Tibial nerve (tissue), 4 donors: ENCODE measurements around the gene PRRC2C. TPM values are rescaled to one million over a fixed set of nuclear protein-coding genes. Genes with fewer than 3 reads are reported as not detected.
"Not testable (repeated sequence)": the region's sequence is repeated elsewhere in the genome, so short reads cannot be mapped to it uniquely, and the experiment has no call there.

Source experiments
- DNase-seq, 2 donors: peaks; one replicate each; pipeline ENCODE4 v3.0.0-alpha.2; 2019; ENCODE audit warnings: low spot score in 2 of 2
- H3K27ac ChIP-seq, 4 donors: fragments of 200-600 bp; sonication (generic) in 3 of 4; one replicate each; pipeline ENCODE4 v1.5.1; 2017 to 2019; ENCODE audit warnings: mild to moderate bottlenecking in 1 of 4
- H3K27me3 ChIP-seq, 2 donors: fragments of 200-600 bp; sonication (generic) in 1 of 2; one replicate each; pipeline versions ENCODE4 v1.5.1 to v1.6.0; 2017 to 2019
- H3K36me3 ChIP-seq, 3 donors: fragments of 200-600 bp; sonication (generic); one replicate each; pipeline ENCODE4 v1.5.1; 2018 to 2019
- H3K4me1 ChIP-seq, 4 donors: fragments of 200-600 bp; sonication (generic) in 3 of 4; one replicate each; pipeline ENCODE4 v1.5.1; 2017 to 2019
- H3K4me3 ChIP-seq, 4 donors: fragments of 200-600 bp; sonication (generic) in 3 of 4; one replicate each; pipeline ENCODE4 v1.5.1; 2017 to 2019; ENCODE audit warnings: mild to moderate bottlenecking in 1 of 4, moderate library complexity in 1 of 4
- H3K9me3 ChIP-seq, 4 donors: fragments of 200-600 bp; sonication (generic) in 3 of 4; one replicate each; pipeline ENCODE4 v1.5.1; 2017 to 2019
- EP300 ChIP-seq, 2 donors: sonication (generic); formaldehyde crosslinking; IDR thresholded peaks; one replicate each; pipeline ENCODE4 v1.6.1; 2017; ENCODE audit warnings: antibody characterized with exemption in 2 of 2, mild to moderate bottlenecking in 1 of 2
- POLR2A ChIP-seq, 2 donors: fragments of 450-650 bp; IDR thresholded peaks; one replicate each; pipeline ENCODE4 v1.6.1; 2017; ENCODE audit warnings: antibody characterized with exemption in 2 of 2, mild to moderate bottlenecking in 2 of 2, moderate library complexity in 2 of 2
- WGBS, 2 donors: methylation state at CpG; one replicate each; pipeline ENCODE4 v1.1.5; 2018; 5-methylcytosine and 5-hydroxymethylcytosine counted together
- total RNA-seq, 4 donors: library from RNA; depleted of rRNA; stranded (reverse); fragments of >200 nt; gene quantifications; one replicate each; pipeline ENCODE4 v1.1.0, GENCODE V29; 2016
- TF ChIP-seq, protein P1 (sequence below), 5 experiments: fragments of 200-600 bp in 3 of 5; fragments of 450-650 bp in 2 of 5; sonication (generic) in 3 of 5; IDR thresholded peaks; one replicate each; pipeline ENCODE4 v1.5.1; 2016 to 2019; ENCODE audit warnings: antibody characterized with exemption in 5 of 5, mild to moderate bottlenecking in 3 of 5, moderate library complexity in 2 of 5

Gene PRRC2C
- total RNA-seq: 10 to 100 TPM; 69.8 to 91.6 (median 80.2) TPM

DNA sequence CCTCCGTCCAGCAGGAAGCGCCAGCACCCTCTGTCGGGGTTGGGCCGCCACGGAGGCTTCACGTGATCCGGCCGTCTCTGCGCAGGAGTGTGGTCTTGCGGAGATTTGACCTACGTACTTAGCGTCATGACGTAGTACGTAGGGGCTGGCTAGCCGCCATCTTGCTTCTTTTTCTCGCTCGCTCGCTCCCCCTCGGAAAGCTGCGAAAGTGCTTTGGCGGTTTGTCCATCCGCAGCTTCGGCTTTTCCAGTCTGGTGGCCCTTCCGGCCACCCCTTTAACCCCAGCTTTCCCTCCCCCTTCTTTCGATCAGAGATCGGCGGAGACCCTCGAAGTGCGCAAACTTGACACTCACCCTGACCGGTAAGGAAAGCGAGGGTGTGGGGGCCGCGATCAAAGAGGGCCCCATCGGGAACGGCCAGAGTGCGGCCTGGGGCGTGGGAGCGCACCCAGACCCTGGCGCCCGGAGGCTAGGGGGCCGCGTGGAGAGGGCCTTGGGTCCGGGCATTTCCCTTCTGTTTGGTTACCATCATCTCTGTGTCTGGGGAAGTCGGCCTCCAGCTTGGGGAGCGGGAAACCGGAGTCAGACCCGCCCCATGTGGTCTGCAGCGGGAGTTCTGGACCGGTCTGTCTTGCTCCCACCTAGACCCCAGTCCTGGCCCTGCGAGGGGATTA is at the start of gene PRRC2C:
Gene PRRC2C (plus strand): TSS at position 156 of the 673 bp plus-strand sequence. CDS start 26,559 bp downstream, outside the sequence.
- WGBS, 2 donors: 0 to 1% methylated on average over 48 to 50 of the region's 50 CpGs
- H3K4me3 ChIP-seq: peak within 1 kb of the TSS; percentile 57 to 98 (median 86)

GRCh38 chr1:171438441-171438840 is 46.9 kb upstream of the PRRC2C start:
- H3K27ac ChIP-seq: no peak overlapping the region
- H3K4me1 ChIP-seq: peaks cover 0 to 19% (median 3%) of the 10 kb centered on the region in 4 donors
- TF ChIP-seq, protein P1, sequence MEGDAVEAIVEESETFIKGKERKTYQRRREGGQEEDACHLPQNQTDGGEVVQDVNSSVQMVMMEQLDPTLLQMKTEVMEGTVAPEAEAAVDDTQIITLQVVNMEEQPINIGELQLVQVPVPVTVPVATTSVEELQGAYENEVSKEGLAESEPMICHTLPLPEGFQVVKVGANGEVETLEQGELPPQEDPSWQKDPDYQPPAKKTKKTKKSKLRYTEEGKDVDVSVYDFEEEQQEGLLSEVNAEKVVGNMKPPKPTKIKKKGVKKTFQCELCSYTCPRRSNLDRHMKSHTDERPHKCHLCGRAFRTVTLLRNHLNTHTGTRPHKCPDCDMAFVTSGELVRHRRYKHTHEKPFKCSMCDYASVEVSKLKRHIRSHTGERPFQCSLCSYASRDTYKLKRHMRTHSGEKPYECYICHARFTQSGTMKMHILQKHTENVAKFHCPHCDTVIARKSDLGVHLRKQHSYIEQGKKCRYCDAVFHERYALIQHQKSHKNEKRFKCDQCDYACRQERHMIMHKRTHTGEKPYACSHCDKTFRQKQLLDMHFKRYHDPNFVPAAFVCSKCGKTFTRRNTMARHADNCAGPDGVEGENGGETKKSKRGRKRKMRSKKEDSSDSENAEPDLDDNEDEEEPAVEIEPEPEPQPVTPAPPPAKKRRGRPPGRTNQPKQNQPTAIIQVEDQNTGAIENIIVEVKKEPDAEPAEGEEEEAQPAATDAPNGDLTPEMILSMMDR (IDR thresholded peaks at IDR 0.05): no peak
- TF ChIP-seq EP300 (IDR thresholded peaks at IDR 0.05) (no peak), POLR2A (IDR thresholded peaks at IDR 0.05) (no peak)
- H3K36me3 ChIP-seq: no peaks in the 10 kb centered on the region
- peak in 1 of 2 donors; percentile 47 for DNase-seq
- no peak overlapping the region for H3K4me3 ChIP-seq
- no peaks in the 10 kb centered on the region for H3K27me3 ChIP-seq
- 39 to 42% methylated on average over 2 of the region's 2 CpGs for WGBS, 2 donors
- no peaks in the 10 kb centered on the region for H3K9me3 ChIP-seq

More for the DNA sequence above, at the start of gene PRRC2C:
- Histone ChIP-seq H3K9me3 (no peaks in the 10 kb centered on the region), H3K36me3 (peaks cover 0 to 4% (median 0%) of the 10 kb centered on the region in 3 donors), H3K27me3 (no peaks in the 10 kb centered on the region), H3K27ac (peak within 1 kb of the TSS; percentile 97 to 100 (median 98)), H3K4me1 (peaks cover 0 to 46% (median 17%) of the 10 kb centered on the region in 4 donors)
- DNase-seq: peak; percentile 96
- TF ChIP-seq, protein P1 (IDR thresholded peaks at IDR 0.05): peak; percentile 75 to 92 (median 78)
- peak; percentile 92 to 98 for TF ChIP-seq EP300 (IDR thresholded peaks at IDR 0.05)
- TF ChIP-seq POLR2A (IDR thresholded peaks at IDR 0.05): peak; percentile 84 to 89

GRCh38 chr1:171440201-171440600 is 45.1 kb upstream of the PRRC2C start:
- DNase-seq, H3K4me3 ChIP-seq, H3K4me1 ChIP-seq, H3K27me3 ChIP-seq, H3K27ac ChIP-seq, H3K9me3 ChIP-seq, H3K36me3 ChIP-seq: not testable (repeated sequence)
- WGBS, 2 donors: 84 to 90% methylated on average over 3 of the region's 3 CpGs

GRCh38 chr1:171441278-171441895 is 43.9 kb upstream of the PRRC2C start:
- not testable (repeated sequence) for H3K27ac ChIP-seq, H3K36me3 ChIP-seq, DNase-seq, H3K27me3 ChIP-seq, H3K4me3 ChIP-seq, H3K9me3 ChIP-seq, H3K4me1 ChIP-seq
- 73 to 76% methylated on average over 5 of the region's 5 CpGs for WGBS, 2 donors

DNA sequence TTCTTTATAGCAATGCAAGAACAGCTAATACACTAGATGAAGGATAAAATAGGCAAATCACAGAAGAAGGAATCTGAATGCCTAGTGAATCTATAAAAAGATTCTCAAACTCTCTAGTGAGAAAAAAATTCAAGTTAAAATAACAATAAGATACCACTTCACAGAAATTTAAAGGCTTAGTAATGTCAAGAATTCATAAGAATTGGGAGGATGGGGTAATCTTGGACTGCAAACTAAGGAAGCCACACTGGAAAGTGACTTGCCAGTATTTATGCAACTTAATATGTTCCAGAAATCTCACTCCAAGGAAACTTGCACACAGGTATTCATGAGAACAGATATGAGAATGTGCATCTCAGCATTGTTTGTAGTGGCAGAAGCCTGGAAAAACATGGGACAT is 38.9 kb upstream of the PRRC2C start:
- Histone ChIP-seq H3K9me3 (no peaks in the 10 kb centered on the region), H3K4me3 (no peak overlapping the region), H3K36me3 (no peaks in the 10 kb centered on the region), H3K27me3 (no peaks in the 10 kb centered on the region), H3K4me1 (no peaks in the 10 kb centered on the region), H3K27ac (no peak overlapping the region)
- TF ChIP-seq POLR2A (IDR thresholded peaks at IDR 0.05) (no peak), EP300 (IDR thresholded peaks at IDR 0.05) (no peak)
- TF ChIP-seq, protein P1 (IDR thresholded peaks at IDR 0.05): no peak
- no peak for DNase-seq

DNA sequence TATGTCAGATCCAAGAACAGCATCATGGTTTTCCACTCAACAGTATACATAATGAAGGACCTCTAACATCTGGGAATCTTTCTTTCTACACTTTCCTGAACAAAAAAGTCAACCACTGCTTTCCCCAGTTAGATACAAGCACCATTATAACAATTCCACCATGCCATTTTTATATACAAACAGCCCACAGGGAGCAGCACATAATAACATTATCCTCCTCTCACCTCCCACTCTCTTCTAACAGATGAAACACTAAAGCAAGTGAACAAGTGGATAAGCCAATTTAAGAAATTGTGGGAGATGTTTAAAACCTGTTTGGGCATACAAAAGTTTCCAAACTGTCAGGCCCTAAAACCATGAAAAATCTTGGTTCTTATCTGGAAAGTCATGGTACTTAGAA is 29.4 kb upstream of the PRRC2C start:
- no peaks in the 10 kb centered on the region for H3K36me3 ChIP-seq
- H3K4me3 ChIP-seq: no peak overlapping the region
- TF ChIP-seq, protein P1 (IDR thresholded peaks at IDR 0.05): no peak
- TF ChIP-seq POLR2A (IDR thresholded peaks at IDR 0.05) (no peak), EP300 (IDR thresholded peaks at IDR 0.05) (no peak)
- no peaks in the 10 kb centered on the region for H3K4me1 ChIP-seq
- H3K9me3 ChIP-seq: peaks cover 0 to 12% (median 0%) of the 10 kb centered on the region in 4 donors
- no peaks in the 10 kb centered on the region for H3K27me3 ChIP-seq
- H3K27ac ChIP-seq: no peak overlapping the region
- DNase-seq: no peak
